CD1c-positive myeloid dendritic cell (primary cell): Measurements from ENCODE around the gene SYT12.
"Not testable (repeated sequence)": the region's sequence is repeated elsewhere in the genome, so short reads cannot be mapped to it uniquely, and the experiment has no call there.

Source experiments
- DNase-seq: peaks from one replicate; pipeline ENCODE4 v3.0.0-alpha.2; 2016; ENCODE audit errors: extremely low spot score

SYT12 gene

DNA sequence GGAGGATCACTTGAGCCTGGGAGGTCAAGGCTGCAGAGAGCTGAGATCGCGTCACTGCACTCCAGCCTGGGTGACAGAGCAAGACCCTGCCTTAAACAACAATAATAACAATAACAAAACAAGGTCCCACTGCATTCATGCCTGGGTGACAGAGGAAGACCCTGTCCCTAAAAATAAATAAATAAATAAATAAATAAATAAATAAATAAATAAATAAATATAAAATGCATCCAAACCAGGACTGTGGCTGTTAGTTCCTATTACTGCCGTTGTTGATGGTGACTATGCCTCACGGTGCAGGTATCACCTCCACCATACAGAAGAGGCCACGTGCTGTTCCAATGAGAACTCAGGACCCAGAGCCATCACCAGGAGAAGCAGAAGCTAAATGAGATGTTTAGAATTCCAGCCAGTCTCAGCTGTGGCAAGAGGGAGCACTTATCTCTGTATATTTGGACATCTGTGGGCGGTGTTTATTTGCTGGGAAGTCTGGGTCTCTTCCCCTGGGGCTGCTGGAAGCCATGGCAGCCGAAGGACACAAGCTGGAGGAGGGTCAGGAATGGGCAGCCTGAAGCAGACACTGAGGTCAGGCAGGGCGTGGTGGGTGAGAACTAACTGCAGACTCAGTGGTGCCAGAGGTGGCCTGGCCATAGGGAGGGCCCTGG lies 26.2 kb upstream of the SYT12 start:
- no peak for DNase-seq

DNA sequence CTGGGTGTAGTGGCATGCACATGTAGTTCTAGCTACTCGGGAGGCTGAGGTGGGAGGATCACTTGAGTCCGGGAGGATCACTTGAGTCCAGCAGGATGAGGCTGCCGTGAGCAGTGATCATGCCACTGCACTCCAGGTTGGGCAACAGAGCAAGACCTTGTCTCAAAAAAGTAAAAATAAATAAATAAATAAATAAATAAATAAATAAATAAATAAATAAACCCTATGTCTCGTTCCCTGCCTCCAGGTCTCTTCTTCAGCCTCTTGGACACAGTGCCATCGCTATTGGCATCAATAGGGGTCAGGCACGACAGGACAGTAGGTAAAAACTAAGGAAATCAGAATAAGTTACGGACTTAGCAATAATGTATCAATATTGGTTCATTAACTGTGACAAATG lies 23.4 kb upstream of the SYT12 start:
- DNase-seq = no peak

DNA sequence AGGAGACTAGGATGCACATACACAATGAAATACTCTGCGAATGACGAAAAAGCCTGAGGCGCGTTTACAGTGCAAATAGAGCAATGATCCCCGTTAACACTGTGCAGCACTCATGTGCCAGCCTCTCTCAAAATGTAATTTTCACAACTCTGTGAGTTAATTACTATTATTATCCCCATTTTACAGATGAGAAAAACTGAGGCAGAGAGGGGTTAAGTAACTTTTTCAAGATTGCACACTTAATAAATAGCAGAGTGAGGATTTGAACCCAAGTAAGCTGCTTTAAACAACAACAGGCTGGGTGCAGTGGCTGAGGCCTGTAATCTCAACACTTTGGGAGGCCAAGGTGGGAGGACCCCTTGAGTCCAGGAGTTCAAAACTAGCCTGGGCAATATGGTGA lies 21.6 kb upstream of the SYT12 start:
- no peak for DNase-seq

DNA sequence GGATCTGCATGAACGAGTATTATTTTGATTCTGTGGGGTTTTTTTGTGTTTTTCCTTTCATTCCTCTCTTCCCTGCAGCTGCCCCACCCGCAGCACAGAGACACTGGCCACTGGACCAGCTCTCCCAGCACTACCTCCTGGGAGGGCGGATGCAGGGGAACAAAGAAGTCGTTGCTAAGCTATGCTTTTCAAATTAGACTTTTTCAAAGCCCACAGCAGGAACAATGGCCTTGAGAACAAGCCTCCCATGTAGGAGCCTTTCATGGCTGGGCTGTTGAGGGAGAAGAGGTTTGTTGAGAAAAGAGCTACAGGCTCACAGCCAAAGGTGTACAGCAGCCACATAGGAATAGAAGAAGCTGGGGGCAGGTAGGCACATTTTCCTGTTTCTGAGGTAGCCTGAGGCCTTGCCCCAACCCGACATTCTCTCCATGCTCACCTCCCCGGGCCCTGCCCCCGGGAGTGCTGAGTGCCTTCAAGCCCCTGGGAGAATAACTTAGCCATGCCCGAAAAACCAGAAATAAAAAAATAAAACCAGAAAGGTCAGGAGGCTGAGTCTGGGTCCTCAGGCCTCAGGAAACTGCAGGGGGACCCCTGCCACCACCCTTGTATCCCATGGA lies 20.5 kb upstream of the SYT12 start:
- DNase-seq = no peak

DNA sequence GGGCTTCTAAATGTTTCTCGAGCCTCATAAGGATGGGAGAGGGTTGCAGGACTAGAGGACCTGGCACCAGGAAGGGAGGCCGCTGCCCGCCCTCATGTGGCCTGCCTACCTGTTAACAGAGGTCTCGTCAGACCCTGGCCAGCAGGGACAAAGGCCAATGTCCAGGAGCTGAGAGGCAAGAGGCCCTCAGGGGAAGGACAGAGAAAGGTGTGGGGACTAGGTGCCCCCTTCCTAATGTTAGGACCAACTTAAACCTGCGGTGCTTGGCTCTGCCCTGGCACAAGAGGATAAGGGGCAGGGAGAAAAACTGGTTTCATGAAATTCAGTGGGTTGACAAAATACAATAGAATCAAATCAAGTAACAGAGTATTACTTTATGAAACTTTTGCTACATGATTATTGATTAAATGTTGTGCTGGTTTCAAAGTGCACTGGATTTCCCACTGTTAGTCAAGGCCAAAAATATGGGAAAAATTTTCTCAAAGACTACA lies 20.0 kb upstream of the SYT12 start:
- no peak for DNase-seq

DNA sequence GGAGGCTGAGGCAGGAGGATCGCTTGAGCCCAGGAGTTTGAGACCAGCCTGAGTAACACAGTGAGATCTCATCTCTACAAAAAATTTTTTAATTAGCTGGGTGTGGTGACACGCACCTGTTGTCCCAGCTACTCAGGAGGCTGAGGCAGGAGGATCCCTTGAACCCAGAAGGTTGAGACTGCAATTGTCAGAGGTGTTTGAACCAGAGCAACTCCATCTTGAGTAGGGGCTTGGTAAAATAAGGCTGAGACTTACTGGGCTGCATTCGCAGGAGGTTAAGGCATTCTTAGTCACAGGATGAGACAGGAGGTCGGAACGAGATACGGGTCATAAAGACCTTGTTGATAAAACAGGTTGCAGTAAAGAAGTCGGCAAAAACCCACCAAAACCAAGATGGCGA lies 17.7 kb upstream of the SYT12 start:
- DNase-seq = not testable (repeated sequence)

DNA sequence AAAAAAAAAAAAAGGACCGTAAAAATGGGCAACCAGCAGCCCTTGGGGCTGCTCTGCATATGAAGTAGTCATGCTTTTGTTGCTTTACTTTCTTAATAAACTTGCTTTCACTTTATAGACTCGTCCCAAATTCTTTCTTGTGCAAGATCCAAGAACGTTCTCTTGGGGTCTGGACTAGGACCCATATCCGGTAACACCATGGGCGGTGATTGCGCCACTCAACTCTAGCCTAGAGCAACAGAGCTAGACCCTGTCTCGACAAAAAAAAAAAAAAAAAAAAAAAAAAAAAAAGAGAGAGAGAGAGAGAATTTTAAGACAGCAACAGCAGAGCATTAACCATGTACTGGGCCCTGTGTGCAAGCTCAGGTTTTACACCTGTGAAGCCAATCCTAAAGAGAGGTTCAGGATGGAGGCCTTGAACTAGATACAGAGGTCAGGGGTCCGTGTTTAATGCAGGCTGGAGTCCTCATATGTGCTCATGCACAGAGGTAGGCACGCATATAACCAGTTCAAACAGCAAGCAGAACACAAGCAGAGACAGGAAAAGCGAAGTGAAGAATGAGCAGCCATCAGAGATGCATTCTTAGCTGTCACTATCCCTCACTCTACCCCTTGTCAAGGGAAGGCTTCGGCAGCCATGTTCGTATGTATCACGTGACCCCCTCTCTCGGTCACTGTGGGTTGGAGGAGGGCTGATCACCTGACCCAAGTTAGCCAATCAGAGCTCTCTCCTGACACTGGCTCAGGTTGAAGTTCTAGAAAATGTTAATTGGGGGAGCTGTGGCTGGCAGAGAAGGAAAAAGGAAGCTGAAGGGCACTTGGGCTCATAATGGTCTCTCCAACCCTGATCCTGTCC lies 16.7 kb upstream of the SYT12 start:
- DNase-seq = peak; percentile 22

DNA sequence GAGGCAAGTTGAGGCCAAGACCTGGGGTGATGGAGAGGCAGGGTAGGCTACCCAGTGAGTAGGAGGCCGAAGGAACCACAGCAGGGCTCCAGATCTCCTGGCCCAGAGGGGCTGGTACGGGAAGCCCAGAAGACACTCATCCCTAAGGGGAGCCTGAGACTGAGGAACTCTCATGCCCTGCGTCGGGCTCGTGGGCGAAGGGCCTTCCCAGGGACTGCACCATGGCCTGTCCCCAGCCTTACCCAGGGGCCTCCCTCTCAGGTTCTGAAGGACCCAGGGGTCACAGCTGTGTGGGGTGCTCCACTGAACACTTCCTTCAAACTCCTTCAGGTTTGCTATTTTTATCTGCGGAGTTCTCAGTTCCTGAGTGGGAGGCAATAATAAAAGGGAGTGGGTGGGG lies 15.8 kb upstream of the SYT12 start:
- peak; percentile 6 for DNase-seq

DNA sequence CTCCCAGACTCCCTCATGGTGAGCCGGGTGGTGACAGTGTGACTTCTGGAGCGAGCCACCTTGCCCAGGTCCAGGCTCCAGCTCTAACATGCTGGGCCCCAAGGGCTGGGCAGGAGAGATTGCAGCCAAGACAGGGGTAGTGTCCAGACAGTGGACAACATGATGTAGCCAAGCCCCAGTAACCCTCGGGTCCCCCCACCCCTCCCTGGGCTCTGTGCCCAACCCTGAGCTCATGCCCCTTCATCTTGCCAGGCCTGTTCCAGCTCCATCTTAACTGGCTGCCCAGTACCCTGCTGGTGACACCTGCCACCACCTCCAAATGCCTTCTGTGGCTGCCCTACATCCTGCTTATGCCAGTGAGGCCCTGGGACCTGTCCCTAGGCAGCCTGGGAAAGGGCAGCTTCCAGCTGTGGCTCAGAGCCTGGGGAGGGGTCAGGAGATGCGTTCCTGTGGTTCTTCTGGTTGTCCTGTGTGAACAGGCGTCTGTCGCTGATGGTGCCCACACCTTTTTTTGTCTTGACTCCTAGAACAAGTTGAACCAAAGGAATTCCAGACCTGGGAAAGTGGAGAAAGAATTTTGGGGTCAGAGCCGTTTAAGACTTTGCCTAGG lies 12.5 kb upstream of the SYT12 start:
- DNase-seq = no peak

DNA sequence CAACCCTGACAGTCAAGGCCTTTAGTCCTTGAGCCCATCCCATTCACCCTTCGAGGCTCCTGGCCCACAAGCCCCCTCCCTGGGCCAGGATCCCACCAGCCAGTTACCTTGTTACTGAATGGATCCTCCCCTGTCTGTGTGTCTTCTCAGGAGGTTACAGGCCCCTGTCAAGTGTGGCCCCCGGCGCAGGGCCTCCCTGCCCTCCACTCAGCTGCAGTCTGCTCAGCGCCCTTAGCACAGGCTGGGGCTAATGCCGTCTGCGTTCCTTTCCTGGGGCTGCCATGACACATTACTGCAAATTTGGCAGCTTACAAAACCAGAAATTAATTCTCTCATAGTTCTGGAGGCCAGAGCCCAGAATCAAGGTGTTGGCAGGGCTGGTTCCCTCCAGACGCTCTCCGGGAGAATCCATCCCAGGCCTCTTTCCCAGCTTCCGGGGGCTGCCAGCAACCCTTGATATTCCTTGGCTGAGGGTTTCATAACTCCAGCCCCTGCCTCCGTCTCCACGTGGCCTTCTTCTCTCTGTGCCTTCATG lies 9.4 kb upstream of the SYT12 start:
- no peak for DNase-seq

DNA sequence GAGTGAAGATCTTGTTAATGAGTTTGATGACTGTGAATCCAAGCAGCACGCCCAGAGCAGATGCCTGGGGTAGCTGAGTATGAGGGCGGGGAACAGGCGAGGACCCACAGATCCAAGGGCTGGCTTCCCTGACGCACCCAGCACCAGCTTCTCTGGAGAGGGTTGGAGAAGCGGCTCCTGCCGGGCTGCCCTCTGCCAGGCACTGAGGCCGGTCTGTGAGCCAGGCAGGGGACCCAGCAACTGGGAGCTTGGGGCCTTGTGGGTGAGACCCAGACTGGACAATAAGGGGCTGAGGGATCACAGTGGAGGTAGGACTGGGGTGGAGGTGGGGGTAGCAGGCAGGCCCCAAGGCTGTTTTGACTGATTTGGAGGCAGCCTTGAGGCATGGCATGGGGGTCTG lies 8.6 kb upstream of the SYT12 start:
- no peak for DNase-seq

DNA sequence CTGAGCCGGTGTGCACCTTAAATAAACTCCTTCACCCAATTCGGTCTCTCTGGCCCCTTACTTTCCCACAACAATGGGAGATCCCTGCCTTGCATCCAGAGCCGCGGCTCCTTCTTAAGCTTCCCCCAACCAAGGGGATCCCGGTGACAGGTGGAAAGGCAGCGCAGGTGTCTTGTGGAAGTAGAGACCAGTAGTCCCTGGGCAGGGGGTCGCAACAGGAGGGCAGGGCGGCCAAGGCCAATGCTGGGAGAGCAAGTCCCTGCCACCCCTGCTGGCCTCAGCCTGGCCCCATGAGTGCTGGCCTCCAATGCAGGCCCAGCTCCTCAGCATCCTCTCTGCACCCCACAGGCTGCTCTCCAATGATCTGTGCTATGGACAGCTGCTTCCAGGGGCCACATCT lies 7.9 kb upstream of the SYT12 start:
- no peak for DNase-seq

DNA sequence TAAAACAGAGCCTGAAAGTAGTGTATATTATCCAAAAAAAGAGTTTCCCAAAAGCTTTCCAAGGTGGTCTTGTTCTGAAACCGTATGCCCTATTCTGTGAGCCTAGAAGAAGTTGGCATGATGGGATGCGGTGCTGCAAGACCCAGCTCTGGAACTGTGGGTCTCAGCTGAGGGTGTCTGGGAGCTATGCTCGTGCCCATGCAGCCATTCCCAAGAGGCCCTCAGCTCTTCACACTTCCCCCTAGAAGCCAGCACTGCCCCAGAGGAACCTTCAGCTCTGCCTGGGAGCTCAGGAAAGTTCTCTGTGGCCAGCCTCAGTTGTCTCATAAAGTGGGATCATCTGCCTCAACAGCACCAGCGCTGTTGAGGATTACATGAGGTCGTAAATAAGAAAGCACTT lies 6.4 kb upstream of the SYT12 start:
- DNase-seq = no peak

DNA sequence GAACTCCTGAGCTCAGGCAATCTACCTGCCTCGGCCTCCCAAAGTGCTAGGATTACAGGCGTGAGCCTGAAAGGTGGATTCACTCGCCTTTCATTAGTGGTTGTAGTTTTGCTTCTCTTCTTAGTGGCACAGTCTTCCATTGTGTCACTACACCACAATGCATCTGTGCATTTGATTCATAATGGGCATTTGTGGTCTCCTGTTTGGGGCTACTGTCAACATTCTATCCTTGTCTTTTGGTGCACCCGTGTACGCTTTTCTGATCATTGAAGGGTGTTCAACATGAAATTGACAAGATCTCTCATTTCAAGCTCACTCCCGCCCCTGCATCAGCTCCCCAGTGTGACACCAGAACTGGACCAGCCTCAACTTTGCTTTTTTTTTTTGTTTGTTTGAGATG lies 2.0 kb upstream of the SYT12 start:
- no peak for DNase-seq

DNA sequence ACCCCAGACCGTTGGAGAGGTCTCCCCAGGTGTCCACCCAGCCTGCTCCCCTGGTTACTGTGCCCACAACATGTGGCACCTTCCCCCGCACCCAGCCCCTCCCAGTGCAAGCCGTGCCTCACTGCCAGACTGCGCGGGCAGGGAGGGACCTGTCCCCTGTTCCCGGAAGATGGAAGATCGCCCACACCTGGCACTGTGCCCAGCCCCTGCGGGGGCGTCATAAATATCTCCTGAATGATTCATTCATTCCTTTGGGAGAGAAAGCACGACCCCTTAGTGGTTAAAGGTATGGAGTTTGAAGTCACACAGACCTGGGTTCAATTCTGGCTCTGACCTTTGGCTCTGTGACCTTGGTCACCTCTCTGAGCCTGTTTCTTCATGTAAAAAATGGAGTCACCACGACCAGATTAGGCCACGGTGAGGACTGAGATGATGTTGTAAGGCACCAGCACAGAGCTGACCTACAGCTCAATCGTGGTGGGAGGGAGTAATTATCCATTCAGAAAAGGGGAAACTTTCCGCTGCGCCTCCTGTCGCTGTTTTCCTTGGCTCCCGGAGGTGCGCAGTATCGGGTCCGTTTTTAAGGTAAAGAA lies 497 bp upstream of the SYT12 start:
- DNase-seq = peak; percentile 26

DNA sequence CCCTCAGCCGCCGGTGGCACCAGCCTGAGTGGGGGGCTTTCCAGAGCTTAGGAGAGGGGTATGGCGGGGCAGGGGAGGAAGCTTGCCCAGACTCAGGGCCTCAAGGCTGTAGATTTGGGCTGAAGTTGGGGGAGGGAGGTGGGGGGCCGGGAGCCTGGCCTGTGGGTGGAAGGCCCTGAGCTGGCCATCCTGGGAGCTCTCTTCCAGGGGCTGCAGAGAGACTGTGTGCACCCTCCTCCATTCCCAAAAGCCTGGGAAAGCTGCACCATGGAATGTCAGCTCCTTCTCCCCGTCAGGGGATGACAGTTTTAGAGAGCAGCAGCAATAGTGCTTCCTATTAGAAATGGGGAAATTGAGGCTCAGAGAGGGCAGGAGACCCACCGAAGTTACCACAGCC lies 1.0 kb downstream of the SYT12 start:
- DNase-seq = no peak

DNA sequence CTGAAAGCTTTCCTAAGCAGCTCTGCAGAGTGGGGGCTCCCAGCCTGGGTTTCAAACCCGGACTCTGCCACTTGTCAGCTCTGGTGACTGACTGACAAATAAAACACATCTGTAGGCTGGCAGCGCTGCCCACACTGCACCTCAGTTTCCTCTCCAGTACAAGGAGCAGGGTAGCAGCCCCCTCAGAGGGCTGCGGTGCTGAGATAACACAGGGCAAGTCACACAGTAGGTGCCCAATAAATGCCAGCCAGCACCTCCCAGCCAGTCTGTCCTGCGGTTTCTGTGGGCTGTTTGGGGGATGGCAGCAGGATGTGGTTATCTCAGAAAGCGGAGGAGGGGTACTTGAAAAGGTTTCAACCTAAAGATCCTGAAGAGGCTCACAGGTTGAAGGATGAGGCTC lies 1.5 kb downstream of the SYT12 start:
- peak; percentile 24 for DNase-seq

DNA sequence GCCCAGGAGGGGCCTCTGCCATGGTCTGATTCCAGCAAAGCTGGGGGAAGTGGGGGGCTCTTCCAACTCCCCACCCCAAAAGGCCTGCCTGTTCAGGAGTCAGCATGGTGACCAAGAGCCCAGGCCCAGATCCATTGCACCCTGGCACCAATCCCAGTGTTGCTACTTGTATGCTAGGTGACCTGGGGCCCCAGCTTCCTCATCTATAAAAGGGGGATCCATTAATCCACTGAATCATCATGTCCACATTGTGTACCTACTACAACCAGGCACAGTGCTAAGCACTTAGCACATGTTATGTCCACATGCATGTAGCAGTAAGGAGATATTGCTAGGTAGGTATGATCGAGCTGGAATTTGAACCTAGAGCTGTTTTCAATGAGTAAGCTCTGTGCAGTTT lies 2.0 kb downstream of the SYT12 start:
- DNase-seq = no peak

DNA sequence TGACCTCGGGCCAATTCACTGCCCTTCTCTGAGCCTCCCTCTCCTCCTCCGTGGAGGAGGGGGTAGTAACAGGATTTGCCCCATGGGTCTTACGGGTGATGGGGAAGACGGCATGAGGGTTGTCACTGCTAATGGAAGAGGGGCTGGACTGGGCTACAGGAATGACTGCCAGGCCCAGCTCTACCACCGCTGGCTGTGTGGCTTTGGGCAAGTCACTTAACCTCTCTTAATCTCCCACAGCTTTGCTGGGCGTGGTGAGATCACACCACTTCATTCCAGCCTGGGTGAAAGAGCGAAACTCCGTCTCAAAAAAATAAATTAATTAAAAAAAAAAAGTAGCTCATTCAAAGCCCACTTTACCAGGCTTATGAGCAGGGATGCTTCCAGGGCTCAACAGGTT lies 2.8 kb downstream of the SYT12 start:
- DNase-seq = no peak

DNA sequence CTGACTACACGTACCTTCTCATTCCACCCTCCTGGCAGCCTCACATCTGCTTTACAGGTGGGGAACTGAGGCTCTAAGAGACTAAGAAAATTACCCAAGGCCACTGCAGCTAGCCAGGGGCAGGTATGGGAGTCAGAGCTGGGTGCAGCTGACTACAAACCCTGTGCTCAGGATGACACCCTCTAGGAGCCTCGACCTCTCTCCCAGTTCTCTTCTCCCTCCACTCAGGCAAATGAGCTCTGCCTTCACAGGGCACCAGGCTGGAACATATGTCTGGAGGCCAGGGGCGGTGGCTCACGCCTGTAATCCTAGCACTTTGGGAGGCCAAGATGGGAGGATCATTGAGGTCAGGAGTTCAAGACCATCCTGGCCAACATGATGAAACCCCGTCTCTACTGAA lies 4.0 kb downstream of the SYT12 start:
- no peak for DNase-seq

DNA sequence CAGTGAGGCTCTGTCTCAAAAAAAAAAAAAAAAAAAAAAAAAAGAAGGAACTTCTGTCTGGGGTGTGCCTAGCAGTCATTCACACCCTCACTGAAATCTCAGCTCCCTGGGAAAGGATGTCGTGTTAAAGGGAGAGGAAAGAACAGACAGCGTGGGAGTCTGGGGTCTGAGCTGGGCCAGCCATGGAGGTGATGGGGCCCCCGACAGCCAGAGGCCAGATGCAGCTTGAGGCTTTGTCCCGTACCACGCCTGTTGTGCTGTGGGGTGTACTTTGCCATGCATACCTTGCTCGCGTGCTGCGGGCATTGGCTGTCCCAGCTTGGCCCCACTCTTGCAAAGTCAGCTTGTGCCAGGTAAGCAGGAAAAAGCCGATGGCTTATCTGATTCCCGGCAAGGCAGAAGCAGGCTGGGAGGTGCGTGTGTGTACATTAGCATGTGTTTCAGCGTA lies 4.6 kb downstream of the SYT12 start:
- DNase-seq = peak; percentile 23
